GM20000 (cell line): Measurements from ENCODE around the gene RBFA.
"Not testable (repeated sequence)": the region's sequence is repeated elsewhere in the genome, so short reads cannot be mapped to it uniquely, and the experiment has no call there.

ENCODE experiments used
- DNase-seq: peaks from one replicate; pipeline ENCODE4 v3.0.0; 2012; ENCODE audit warnings: low spot score
- CTCF ChIP-seq: IDR thresholded peaks from 2 replicates; pipeline ENCODE4 v1.5.1; 2012; ENCODE audit warnings: mild to moderate bottlenecking, control low read depth; ENCODE audit errors: extremely low read depth, missing control alignments

RBFA gene

GRCh38 chr18:80010551-80010906, 23.7 kb upstream of the RBFA start:
- no peak for TF ChIP-seq CTCF
- no peak for DNase-seq

GRCh38 chr18:80011496-80012137, 22.6 kb upstream of the RBFA start:
- DNase-seq = not testable (repeated sequence)

DNA sequence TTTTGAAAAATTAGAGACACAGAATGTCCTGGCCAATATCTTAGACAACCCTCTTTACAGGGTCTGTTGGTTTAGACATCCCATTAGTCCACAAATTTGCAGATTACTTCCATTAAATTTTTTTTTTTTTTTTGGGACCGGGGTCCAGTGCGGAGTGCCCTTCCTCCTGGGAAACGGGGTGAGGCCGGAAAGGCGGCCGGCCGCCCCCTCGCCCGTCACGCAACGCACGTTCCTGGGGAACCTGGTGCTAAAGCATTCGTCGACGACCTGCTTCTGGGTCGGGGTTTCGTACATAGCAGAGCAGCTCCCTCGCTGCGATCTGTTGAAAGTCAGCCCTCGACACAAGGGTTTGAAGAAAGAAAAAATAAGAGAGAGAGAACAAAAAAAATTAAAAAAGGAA, 21.5 kb upstream of the RBFA start:
- no peak for TF ChIP-seq CTCF
- DNase-seq = no peak

DNA sequence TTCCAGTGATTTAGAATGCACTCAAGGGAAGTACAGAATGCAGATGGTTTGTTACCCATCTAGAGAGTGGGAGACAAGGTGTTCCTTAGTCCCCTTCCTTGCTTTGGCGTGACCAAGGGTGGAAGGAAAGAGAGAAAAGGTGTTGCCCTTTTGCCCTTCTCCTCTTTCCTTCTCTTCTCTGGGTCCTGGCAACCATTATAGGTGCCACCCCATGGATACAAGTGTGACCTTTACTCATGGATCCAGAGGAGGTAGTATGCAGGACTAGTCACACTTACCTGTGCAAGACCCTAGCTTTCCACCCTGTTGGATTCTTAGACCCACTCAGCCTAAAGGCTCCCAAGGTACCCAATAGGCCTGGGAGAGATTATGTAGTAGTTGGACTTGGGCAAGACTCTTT, 11.6 kb upstream of the RBFA start:
- no peak for DNase-seq
- TF ChIP-seq CTCF = no peak

DNA sequence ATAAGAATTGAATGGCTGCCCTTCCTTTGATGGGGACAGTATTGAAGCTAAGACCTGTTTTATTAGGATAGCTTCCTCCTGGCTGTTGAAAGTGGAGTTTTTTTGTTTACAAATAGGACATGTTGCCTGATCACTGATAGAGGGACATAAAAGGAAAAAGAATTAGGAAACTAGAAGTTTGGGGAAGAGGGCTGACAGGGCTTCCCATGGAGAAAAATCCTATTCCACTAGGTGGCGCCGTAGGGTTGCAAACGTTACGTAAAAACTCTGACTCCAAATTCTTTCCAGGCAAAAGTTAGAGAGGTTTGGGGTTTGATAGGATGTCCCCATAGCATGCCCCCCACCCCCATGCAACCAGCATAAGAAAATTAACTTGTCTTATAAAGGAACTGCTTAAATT, 11.1 kb upstream of the RBFA start:
- DNase-seq = no peak
- no peak for TF ChIP-seq CTCF

- DNase-seq = no peak
- TF ChIP-seq CTCF = no peak
Measured at GRCh38 chr18:80026363-80026762, 7.9 kb upstream of the RBFA start.

- DNase-seq = not testable (repeated sequence)
Measured at GRCh38 chr18:80027719-80028118, 6.5 kb upstream of the RBFA start.

GRCh38 chr18:80029690-80030089, 4.5 kb upstream of the RBFA start:
- no peak for DNase-seq
- no peak for TF ChIP-seq CTCF
